Measurements from ENCODE around the gene KLF6.

The KLF6 gene

GRCh38 chr10:3827266-3827665 is 42.3 kb upstream of the KLF6 start:
- peaks cover 47% of the 10 kb centered on the region for H3K4me1 ChIP-seq (ENCODE audit: control insufficient read depth, insufficient read depth, low read length, unreplicated experiment)
- no peaks in the 10 kb centered on the region for H3K79me2 ChIP-seq (ENCODE audit: control insufficient read depth, insufficient read depth, low read length, unreplicated experiment)
- no peaks in the 10 kb centered on the region for H3K27me3 ChIP-seq (ENCODE audit: insufficient read depth, low read length)
- H3K27ac ChIP-seq (ENCODE audit: low read depth, low read length): no peak overlapping the region
- H3K4me3 ChIP-seq (ENCODE audit: low read depth, low read length): no peak overlapping the region
- H3K36me3 ChIP-seq (ENCODE audit: insufficient read depth, low read length): no peaks in the 10 kb centered on the region
- no peak overlapping the region for H2AFZ ChIP-seq (ENCODE audit: low read length, unreplicated experiment)

DNA sequence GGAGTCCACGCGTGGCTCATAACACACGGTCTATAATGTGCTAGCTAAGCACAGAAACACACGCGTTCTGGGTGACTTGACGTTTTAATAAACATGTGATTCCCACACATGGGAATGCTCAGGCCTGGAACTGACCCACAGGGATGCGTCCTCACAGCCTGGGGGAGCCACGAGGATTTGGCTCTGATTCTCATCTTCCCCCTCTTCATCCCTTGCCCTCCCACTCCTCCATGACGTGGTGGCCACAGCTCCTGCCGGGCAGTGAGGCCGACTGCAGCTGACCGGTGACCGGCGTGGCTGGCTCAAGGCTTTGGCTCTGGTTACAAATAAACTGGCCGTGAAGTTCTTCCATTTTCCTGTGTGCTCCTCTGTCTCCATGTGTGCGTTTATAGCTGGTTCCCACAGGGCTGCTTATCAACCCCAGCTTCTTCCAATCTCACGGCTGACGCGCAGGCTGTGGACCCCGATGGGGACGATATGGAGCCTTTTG is 40.9 kb upstream of the KLF6 start:
- Histone ChIP-seq H2AFZ (ENCODE audit: low read length, unreplicated experiment) (no peak overlapping the region), H3K4me3 (ENCODE audit: low read depth, low read length) (no peak overlapping the region), H3K27me3 (ENCODE audit: insufficient read depth, low read length) (no peaks in the 10 kb centered on the region), H3K4me1 (ENCODE audit: control insufficient read depth, insufficient read depth, low read length, unreplicated experiment) (peaks cover 33% of the 10 kb centered on the region), H3K79me2 (ENCODE audit: control insufficient read depth, insufficient read depth, low read length, unreplicated experiment) (no peaks in the 10 kb centered on the region), H3K27ac (ENCODE audit: low read depth, low read length) (peak overlapping the region; percentile 65; the same call in 1 of the 2 replicates), H3K36me3 (ENCODE audit: insufficient read depth, low read length) (no peaks in the 10 kb centered on the region)

DNA sequence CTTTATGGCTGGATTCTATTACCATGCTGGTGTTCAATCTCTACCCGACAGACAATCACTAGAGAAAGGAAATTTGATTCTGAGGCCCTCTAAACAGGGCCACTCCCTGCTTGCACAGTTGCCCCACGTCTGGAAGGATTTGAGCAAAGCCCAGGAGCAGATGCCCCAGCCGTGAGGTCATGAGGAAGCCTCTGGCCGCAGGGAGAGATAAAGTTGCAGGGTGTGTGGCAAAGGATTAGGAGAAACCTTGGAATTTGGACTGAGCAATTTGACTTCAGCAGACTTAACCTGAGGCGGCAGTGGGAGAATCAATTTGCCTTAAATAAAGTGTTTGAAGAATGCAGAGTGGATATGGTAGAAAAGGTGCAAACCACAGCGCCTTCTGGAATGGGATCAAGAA is 40.2 kb upstream of the KLF6 start:
- Histone ChIP-seq H3K27ac (ENCODE audit: low read depth, low read length) (peak overlapping the region; percentile 65), H3K27me3 (ENCODE audit: insufficient read depth, low read length) (no peaks in the 10 kb centered on the region), H3K4me3 (ENCODE audit: low read depth, low read length) (no peak overlapping the region), H3K4me1 (ENCODE audit: control insufficient read depth, insufficient read depth, low read length, unreplicated experiment) (peaks cover 30% of the 10 kb centered on the region), H3K36me3 (ENCODE audit: insufficient read depth, low read length) (no peaks in the 10 kb centered on the region), H2AFZ (ENCODE audit: low read length, unreplicated experiment) (peak overlapping the region; percentile 7), H3K79me2 (ENCODE audit: control insufficient read depth, insufficient read depth, low read length, unreplicated experiment) (no peaks in the 10 kb centered on the region)

DNA sequence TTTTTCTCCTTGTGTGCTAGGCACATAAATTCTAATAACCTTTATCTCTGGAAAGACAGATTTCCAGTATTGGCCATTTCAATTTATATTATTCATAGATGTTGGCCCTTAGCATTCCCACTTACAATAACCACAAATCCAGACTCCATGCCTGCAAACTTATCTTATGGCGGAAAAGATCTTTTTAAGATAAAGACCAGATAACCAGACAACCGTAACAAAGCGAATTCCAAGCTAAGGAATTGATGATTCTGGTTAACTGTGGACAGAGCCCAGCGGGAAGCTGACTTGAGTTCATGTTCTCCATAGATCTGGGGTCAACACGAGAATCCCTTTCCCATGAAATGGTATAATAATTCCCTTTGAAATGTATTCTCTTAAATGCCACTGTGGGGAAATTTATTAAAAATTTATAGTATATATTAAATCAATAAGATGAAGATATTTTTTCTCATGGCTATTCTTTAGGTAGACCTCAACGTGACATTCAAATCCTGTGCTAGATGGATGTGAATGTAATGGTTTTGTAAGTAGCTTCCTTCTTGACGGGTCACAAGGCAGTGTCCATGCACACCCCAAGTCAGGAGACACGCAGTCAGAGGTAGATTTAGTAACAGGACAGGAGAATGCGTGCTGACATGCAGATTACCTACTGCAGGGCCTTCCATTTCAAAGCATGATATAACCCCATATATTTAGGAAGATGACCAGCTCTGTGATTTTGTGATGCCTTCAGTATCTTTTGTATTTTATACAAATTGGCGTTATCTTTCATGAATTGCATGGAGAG is 37.7 kb upstream of the KLF6 start:
- no peaks in the 10 kb centered on the region for H3K27me3 ChIP-seq (ENCODE audit: insufficient read depth, low read length)
- no peaks in the 10 kb centered on the region for H3K36me3 ChIP-seq (ENCODE audit: insufficient read depth, low read length)
- H3K4me1 ChIP-seq (ENCODE audit: control insufficient read depth, insufficient read depth, low read length, unreplicated experiment): peaks cover 12% of the 10 kb centered on the region
- H2AFZ ChIP-seq (ENCODE audit: low read length, unreplicated experiment): no peak overlapping the region
- H3K79me2 ChIP-seq (ENCODE audit: control insufficient read depth, insufficient read depth, low read length, unreplicated experiment): no peaks in the 10 kb centered on the region
- no peak overlapping the region for H3K27ac ChIP-seq (ENCODE audit: low read depth, low read length)
- H3K4me3 ChIP-seq (ENCODE audit: low read depth, low read length): no peak overlapping the region

- Histone ChIP-seq H3K27ac (ENCODE audit: low read depth, low read length) (no peak overlapping the region), H3K27me3 (ENCODE audit: insufficient read depth, low read length) (no peaks in the 10 kb centered on the region), H3K79me2 (ENCODE audit: control insufficient read depth, insufficient read depth, low read length, unreplicated experiment) (no peaks in the 10 kb centered on the region), H3K4me1 (ENCODE audit: control insufficient read depth, insufficient read depth, low read length, unreplicated experiment) (peaks cover 5% of the 10 kb centered on the region), H3K4me3 (ENCODE audit: low read depth, low read length) (no peak overlapping the region), H3K36me3 (ENCODE audit: insufficient read depth, low read length) (no peaks in the 10 kb centered on the region), H2AFZ (ENCODE audit: low read length, unreplicated experiment) (no peak overlapping the region)
These were observed 35.2 kb upstream of the KLF6 start for GRCh38 chr10:3820255-3820654.

DNA sequence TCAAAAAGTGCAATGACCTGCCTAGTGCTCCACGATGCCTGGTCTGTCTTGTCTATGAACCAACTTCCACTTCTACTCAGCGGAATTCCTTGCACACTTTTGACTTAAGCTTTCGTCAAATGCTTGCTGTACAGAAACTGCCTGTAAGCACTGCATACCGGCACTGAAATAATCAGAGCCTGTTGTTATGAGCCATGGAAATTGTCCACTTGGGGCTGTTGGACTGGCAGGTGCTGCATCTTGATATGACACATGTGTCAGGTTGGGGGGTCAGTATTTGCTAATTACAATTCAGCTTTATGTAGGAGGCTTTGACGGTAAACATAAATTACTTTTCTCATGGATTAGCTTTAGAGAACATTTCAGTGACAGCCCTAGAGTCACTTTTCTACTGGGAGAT is 32.0 kb upstream of the KLF6 start:
- Histone ChIP-seq H3K36me3 (ENCODE audit: insufficient read depth, low read length) (no peaks in the 10 kb centered on the region), H3K27me3 (ENCODE audit: insufficient read depth, low read length) (no peaks in the 10 kb centered on the region), H2AFZ (ENCODE audit: low read length, unreplicated experiment) (no peak overlapping the region), H3K4me3 (ENCODE audit: low read depth, low read length) (no peak overlapping the region), H3K79me2 (ENCODE audit: control insufficient read depth, insufficient read depth, low read length, unreplicated experiment) (no peaks in the 10 kb centered on the region), H3K27ac (ENCODE audit: low read depth, low read length) (no peak overlapping the region), H3K4me1 (ENCODE audit: control insufficient read depth, insufficient read depth, low read length, unreplicated experiment) (peaks cover 19% of the 10 kb centered on the region)

DNA sequence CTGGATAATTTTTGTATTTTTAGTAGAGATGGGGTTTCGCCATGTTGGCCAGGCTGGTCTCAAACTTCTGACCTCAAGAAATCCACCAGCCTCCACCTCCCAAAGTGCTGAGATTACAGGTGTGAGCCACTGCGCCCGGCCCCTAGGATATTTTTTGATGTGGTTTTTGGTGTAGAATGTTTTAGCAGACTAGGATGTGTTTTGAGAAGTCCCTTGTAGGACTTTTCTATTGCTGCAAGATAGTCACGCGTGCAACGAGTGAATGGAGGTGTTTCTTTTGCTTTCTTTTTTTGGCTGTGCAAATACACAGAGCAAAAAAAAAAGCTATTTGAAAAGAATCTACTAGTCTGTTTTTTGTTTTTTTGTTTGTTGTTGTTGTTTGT is 29.8 kb upstream of the KLF6 start:
- H3K27me3 ChIP-seq (ENCODE audit: insufficient read depth, low read length): no peaks in the 10 kb centered on the region
- H3K27ac ChIP-seq (ENCODE audit: low read depth, low read length): no peak overlapping the region
- peaks cover 39% of the 10 kb centered on the region for H3K4me1 ChIP-seq (ENCODE audit: control insufficient read depth, insufficient read depth, low read length, unreplicated experiment)
- H2AFZ ChIP-seq (ENCODE audit: low read length, unreplicated experiment): no peak overlapping the region
- H3K79me2 ChIP-seq (ENCODE audit: control insufficient read depth, insufficient read depth, low read length, unreplicated experiment): no peaks in the 10 kb centered on the region
- no peaks in the 10 kb centered on the region for H3K36me3 ChIP-seq (ENCODE audit: insufficient read depth, low read length)
- no peak overlapping the region for H3K4me3 ChIP-seq (ENCODE audit: low read depth, low read length)

GRCh38 chr10:3813986-3814837 is 29.2 kb upstream of the KLF6 start:
- H3K4me3 ChIP-seq (ENCODE audit: low read depth, low read length): 0 out of 2 replicates have a peak overlapping the region, but pooled peaks have one; percentile 7
- peak overlapping the region; percentile 74 for H2AFZ ChIP-seq (ENCODE audit: low read length, unreplicated experiment)
- peaks cover 45% of the 10 kb centered on the region for H3K4me1 ChIP-seq (ENCODE audit: control insufficient read depth, insufficient read depth, low read length, unreplicated experiment)
- no peaks in the 10 kb centered on the region for H3K36me3 ChIP-seq (ENCODE audit: insufficient read depth, low read length)
- peak overlapping the region; percentile 100 for H3K27ac ChIP-seq (ENCODE audit: low read depth, low read length)
- H3K27me3 ChIP-seq (ENCODE audit: insufficient read depth, low read length): no peaks in the 10 kb centered on the region
- H3K79me2 ChIP-seq (ENCODE audit: control insufficient read depth, insufficient read depth, low read length, unreplicated experiment): no peaks in the 10 kb centered on the region

- Histone ChIP-seq H3K79me2 (ENCODE audit: control insufficient read depth, insufficient read depth, low read length, unreplicated experiment) (no peaks in the 10 kb centered on the region), H3K36me3 (ENCODE audit: insufficient read depth, low read length) (no peaks in the 10 kb centered on the region), H3K27ac (ENCODE audit: low read depth, low read length) (peak overlapping the region; percentile 100), H3K27me3 (ENCODE audit: insufficient read depth, low read length) (no peaks in the 10 kb centered on the region), H3K4me1 (ENCODE audit: control insufficient read depth, insufficient read depth, low read length, unreplicated experiment) (peaks cover 51% of the 10 kb centered on the region), H2AFZ (ENCODE audit: low read length, unreplicated experiment) (peak overlapping the region; percentile 82), H3K4me3 (ENCODE audit: low read depth, low read length) (no peak overlapping the region)
These were observed 28.3 kb upstream of the KLF6 start for GRCh38 chr10:3813267-3813666.

- Histone ChIP-seq H3K27me3 (ENCODE audit: insufficient read depth, low read length) (no peaks in the 10 kb centered on the region), H3K79me2 (ENCODE audit: control insufficient read depth, insufficient read depth, low read length, unreplicated experiment) (no peaks in the 10 kb centered on the region), H3K36me3 (ENCODE audit: insufficient read depth, low read length) (no peaks in the 10 kb centered on the region), H2AFZ (ENCODE audit: low read length, unreplicated experiment) (no peak overlapping the region), H3K4me1 (ENCODE audit: control insufficient read depth, insufficient read depth, low read length, unreplicated experiment) (peaks cover 62% of the 10 kb centered on the region), H3K27ac (ENCODE audit: low read depth, low read length) (peak overlapping the region; percentile 100), H3K4me3 (ENCODE audit: low read depth, low read length) (peak overlapping the region; percentile 43; the same call in 1 of the 2 replicates)
These were observed 27.1 kb upstream of the KLF6 start for GRCh38 chr10:3812141-3812540.

Measured in ACC112 (cell line).